ENCODE measurements around the gene LRP6.

Gene LRP6

DNA sequence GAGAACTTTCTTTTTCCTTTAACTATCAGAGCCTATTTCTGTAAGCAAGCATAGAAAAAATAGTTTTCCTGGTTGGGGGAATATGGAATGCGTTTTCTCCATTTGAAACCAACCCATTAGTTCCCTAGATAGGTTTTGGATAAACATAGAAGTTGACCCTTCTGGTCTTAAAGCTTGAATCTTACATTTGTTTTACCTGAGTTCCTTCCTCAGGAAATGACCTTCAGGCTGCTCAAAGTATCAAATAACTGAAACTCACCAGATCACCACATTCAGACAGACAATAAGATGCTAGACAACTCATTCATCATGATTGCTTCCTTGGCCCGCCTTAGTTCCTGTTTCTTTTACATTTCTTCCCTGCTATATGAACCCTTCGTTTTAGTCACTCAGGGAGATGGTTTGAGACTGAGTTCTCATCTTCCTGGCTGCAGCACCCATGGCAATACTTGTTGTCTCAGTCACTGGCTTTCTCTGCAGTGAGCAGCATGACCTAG, 52.2 kb downstream of the LRP6 start:
- TF ChIP-seq, protein P1, sequence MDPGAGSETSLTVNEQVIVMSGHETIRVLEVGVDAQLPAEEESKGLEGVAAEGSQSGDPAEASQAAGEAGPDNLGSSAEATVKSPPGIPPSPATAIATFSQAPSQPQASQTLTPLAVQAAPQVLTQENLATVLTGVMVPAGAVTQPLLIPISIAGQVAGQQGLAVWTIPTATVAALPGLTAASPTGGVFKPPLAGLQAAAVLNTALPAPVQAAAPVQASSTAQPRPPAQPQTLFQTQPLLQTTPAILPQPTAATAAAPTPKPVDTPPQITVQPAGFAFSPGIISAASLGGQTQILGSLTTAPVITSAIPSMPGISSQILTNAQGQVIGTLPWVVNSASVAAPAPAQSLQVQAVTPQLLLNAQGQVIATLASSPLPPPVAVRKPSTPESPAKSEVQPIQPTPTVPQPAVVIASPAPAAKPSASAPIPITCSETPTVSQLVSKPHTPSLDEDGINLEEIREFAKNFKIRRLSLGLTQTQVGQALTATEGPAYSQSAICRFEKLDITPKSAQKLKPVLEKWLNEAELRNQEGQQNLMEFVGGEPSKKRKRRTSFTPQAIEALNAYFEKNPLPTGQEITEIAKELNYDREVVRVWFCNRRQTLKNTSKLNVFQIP (CRISPR knock-in tag; IDR thresholded peaks at IDR 0.05; ENCODE audit: borderline replicate concordance, low read depth): no peak
- TF ChIP-seq ZC3H10 (CRISPR knock-in tag; IDR thresholded peaks at IDR 0.05) (no peak), OSR1 (CRISPR knock-in tag; IDR thresholded peaks at IDR 0.05) (no peak), CSRNP3 (CRISPR knock-in tag; IDR thresholded peaks at IDR 0.05) (no peak), ZNF8 (CRISPR knock-in tag; IDR thresholded peaks at IDR 0.05) (no peak), ESRRG (CRISPR knock-in tag; IDR thresholded peaks at IDR 0.05) (no peak), ZFP3 (CRISPR knock-in tag; IDR thresholded peaks at IDR 0.05) (no peak), RARB (CRISPR knock-in tag; IDR thresholded peaks at IDR 0.05) (no peak), TOX (CRISPR knock-in tag; IDR thresholded peaks at IDR 0.05; ENCODE audit: borderline replicate concordance) (no peak), PPARA (CRISPR knock-in tag; IDR thresholded peaks at IDR 0.05; ENCODE audit: borderline replicate concordance) (no peak), GLIS3 (CRISPR knock-in tag; IDR thresholded peaks at IDR 0.05) (no peak), ZNF70 (CRISPR knock-in tag; IDR thresholded peaks at IDR 0.05) (no peak)
- peak; percentile 96 for ATAC-seq

DNA sequence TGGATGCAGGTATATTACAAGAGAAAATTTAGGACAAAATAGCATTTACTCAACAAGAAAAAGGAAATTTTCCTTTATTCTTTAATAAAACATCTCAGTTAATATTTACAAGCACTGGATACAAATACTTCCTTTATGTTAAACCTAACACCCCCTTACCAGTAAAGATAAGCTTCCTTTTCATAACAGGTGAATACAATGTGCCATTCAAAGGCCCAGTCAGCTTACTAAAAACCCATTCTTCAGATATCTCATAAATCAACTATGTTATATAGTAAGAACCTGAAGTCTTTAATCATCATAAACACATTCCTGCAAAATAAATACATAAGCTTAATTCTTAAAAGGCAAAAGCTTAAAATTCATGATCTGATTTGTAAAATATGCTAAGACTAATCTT, 52.6 kb downstream of the LRP6 start:
- ATAC-seq: no peak
- no peak for TF ChIP-seq GLIS3 (CRISPR knock-in tag; IDR thresholded peaks at IDR 0.05)
- TF ChIP-seq ZNF8 (CRISPR knock-in tag; IDR thresholded peaks at IDR 0.05): no peak
- TF ChIP-seq ZFP3 (CRISPR knock-in tag; IDR thresholded peaks at IDR 0.05): no peak
- TF ChIP-seq ZC3H10 (CRISPR knock-in tag; IDR thresholded peaks at IDR 0.05): no peak
- TF ChIP-seq PPARA (CRISPR knock-in tag; IDR thresholded peaks at IDR 0.05; ENCODE audit: borderline replicate concordance): no peak
- no peak for TF ChIP-seq TSHZ2 (CRISPR knock-in tag; IDR thresholded peaks at IDR 0.05)
- no peak for TF ChIP-seq CSRNP3 (CRISPR knock-in tag; IDR thresholded peaks at IDR 0.05)
- no peak for TF ChIP-seq OSR1 (CRISPR knock-in tag; IDR thresholded peaks at IDR 0.05)
- no peak for TF ChIP-seq ISL1 (CRISPR knock-in tag; IDR thresholded peaks at IDR 0.05)
- TF ChIP-seq ZNF565 (CRISPR knock-in tag; conservative IDR thresholded peaks at IDR 0.05; ENCODE audit: low read depth): no peak
- TF ChIP-seq, protein P1 (CRISPR knock-in tag; IDR thresholded peaks at IDR 0.05; ENCODE audit: borderline replicate concordance, low read depth): no peak
- TF ChIP-seq TCF4 (CRISPR knock-in tag; IDR thresholded peaks at IDR 0.05; ENCODE audit: borderline replicate concordance): no peak
- TF ChIP-seq RARB (CRISPR knock-in tag; IDR thresholded peaks at IDR 0.05): no peak
- TF ChIP-seq ZFP30 (CRISPR knock-in tag; IDR thresholded peaks at IDR 0.05): no peak
- TF ChIP-seq, protein P2, sequence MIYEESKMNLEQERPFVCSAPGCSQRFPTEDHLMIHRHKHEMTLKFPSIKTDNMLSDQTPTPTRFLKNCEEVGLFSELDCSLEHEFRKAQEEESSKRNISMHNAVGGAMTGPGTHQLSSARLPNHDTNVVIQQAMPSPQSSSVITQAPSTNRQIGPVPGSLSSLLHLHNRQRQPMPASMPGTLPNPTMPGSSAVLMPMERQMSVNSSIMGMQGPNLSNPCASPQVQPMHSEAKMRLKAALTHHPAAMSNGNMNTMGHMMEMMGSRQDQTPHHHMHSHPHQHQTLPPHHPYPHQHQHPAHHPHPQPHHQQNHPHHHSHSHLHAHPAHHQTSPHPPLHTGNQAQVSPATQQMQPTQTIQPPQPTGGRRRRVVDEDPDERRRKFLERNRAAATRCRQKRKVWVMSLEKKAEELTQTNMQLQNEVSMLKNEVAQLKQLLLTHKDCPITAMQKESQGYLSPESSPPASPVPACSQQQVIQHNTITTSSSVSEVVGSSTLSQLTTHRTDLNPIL (CRISPR knock-in tag; IDR thresholded peaks at IDR 0.05; ENCODE audit: low read depth): no peak
- no peak for TF ChIP-seq ARNTL (CRISPR knock-in tag; IDR thresholded peaks at IDR 0.05; ENCODE audit: borderline replicate concordance, low read depth)
- no peak for TF ChIP-seq BACH2 (CRISPR knock-in tag; IDR thresholded peaks at IDR 0.05; ENCODE audit: borderline replicate concordance)
- no peak for TF ChIP-seq ESRRG (CRISPR knock-in tag; IDR thresholded peaks at IDR 0.05)
- TF ChIP-seq CSDC2 (CRISPR knock-in tag; IDR thresholded peaks at IDR 0.05): no peak
- TF ChIP-seq SNAI2 (CRISPR knock-in tag; IDR thresholded peaks at IDR 0.05): no peak

Measured in SK-N-SH treated with all-trans-retinoic acid at 6 μM for 48 hours (cell line).